ENCODE results near the gene FASLG.

The FASLG gene

GRCh38 chr1:172622541-172622940 lies 36.4 kb upstream of the FASLG start:
- TF ChIP-seq CTCF (conservative IDR thresholded peaks at IDR 0.05; ENCODE audit: low read depth): no peak
- ChIA-PET POLR2A (ENCODE audit: low non-redundant PET) (no interaction called here), CTCF (interaction anchor here (0.6 to 0.7 kb wide), 3 partner anchors 25 to 97 kb away, joined by 3 to 6 read pairs (median 4); no protein-coding TSS in a partner anchor)
- no peak for DNase-seq (ENCODE audit: low spot score)
- no peak overlapping the region for H3K27ac ChIP-seq

DNA sequence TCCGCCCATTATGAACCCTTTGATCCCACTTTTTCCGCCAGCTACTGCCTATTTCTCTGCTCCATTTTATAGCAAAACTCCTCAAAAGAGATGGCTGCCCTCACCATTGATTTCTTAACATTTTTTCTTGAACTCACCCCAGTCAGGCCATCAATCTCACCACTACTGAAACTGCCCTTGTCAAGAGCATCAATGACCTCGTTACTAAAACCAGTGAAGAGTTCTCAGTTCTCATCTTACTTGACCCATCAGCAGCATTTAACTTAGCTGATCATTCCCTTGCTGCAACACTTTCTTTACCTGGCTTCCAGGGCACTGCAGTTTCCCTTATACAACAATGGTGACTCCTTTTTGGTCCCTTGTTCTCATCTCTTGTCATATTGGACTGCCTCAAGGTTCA lies 35.2 kb upstream of the FASLG start:
- no peak for DNase-seq (ENCODE audit: low spot score)
- CTCF ChIA-PET: no interaction called here
- POLR2A ChIA-PET (ENCODE audit: low non-redundant PET): no interaction called here

DNA sequence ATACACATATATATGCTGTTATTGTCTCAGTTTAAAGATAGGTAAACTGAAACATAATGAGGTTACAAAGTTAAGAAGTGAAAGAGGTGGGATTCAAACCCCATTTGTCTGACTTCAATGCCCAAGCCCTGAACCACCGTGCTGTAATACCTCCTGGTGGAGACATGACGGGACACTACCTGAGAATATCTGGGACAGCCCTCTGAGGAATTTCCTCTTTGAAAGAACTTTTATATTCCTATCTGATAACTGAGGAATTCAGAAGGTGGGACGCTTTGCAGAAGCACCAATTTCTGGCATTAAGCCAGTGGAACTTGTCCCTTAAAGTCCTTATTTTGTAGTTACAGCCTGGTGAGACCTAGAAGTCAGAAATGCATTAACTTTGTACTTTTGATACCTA lies 32.1 kb upstream of the FASLG start:
- no peak for DNase-seq (ENCODE audit: low spot score)
- no peak for TF ChIP-seq CTCF (conservative IDR thresholded peaks at IDR 0.05; ENCODE audit: low read depth)
- ChIA-PET CTCF (no interaction called here), POLR2A (ENCODE audit: low non-redundant PET) (no interaction called here)
- no peak overlapping the region for H3K27ac ChIP-seq

More for the DNA sequence above, 35.2 kb upstream of the FASLG start:
- H3K27ac ChIP-seq: no peak overlapping the region
- TF ChIP-seq CTCF (conservative IDR thresholded peaks at IDR 0.05; ENCODE audit: low read depth): no peak

GRCh38 chr1:172627702-172628101 lies 31.2 kb upstream of the FASLG start:
- CTCF ChIA-PET: no interaction called here
- DNase-seq (ENCODE audit: low spot score): no peak
- H3K27ac ChIP-seq: no peak overlapping the region
- POLR2A ChIA-PET (ENCODE audit: low non-redundant PET): no interaction called here
- no peak for TF ChIP-seq CTCF (conservative IDR thresholded peaks at IDR 0.05; ENCODE audit: low read depth)

- H3K27ac ChIP-seq: no peak overlapping the region
- ChIA-PET POLR2A (ENCODE audit: low non-redundant PET) (no interaction called here), CTCF (interaction anchor here (1.4 kb wide), 1 partner anchor 91 kb away, joined by 3 read pairs; no protein-coding TSS in a partner anchor)
- no peak for DNase-seq (ENCODE audit: low spot score)
- TF ChIP-seq CTCF (conservative IDR thresholded peaks at IDR 0.05; ENCODE audit: low read depth): no peak
Measured at GRCh38 chr1:172628401-172628800, 30.5 kb upstream of the FASLG start.

DNA sequence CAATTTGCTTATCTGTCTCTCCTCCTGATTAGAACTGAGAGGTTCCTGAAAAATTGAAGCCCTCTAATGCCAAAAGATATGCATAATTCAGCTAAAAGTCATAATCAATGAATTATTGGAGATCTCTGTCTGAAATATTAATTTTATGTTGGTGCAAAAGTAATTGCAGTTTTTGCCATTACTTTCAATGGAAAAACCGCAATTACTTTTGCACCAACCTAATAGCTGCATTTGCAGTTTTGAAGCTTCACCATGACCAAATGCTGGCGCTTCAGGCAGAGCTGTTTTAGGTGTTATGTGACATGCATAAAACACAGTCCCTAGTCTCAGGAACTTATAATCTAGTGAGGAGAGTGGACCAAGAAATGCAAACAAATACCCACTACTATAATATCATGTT lies 29.7 kb upstream of the FASLG start:
- DNase-seq (ENCODE audit: low spot score): no peak
- ChIA-PET POLR2A (ENCODE audit: low non-redundant PET) (no interaction called here), CTCF (interaction anchor here (1.4 kb wide), 1 partner anchor 90 kb away, joined by 3 read pairs; no protein-coding TSS in a partner anchor)
- TF ChIP-seq CTCF (conservative IDR thresholded peaks at IDR 0.05; ENCODE audit: low read depth): no peak
- no peak overlapping the region for H3K27ac ChIP-seq

GRCh38 chr1:172629638-172630037 lies 29.3 kb upstream of the FASLG start:
- DNase-seq (ENCODE audit: low spot score): no peak
- no peak for TF ChIP-seq CTCF (conservative IDR thresholded peaks at IDR 0.05; ENCODE audit: low read depth)
- ChIA-PET POLR2A (ENCODE audit: low non-redundant PET) (no interaction called here), CTCF (interaction anchor here (1.1 to 1.4 kb wide), 2 partner anchors 10 to 89 kb away, joined by 3 read pairs; no protein-coding TSS in a partner anchor)
- no peak overlapping the region for H3K27ac ChIP-seq
